ENCODE data around the gene UCHL5. TPM values are rescaled to one million over a fixed set of nuclear protein-coding genes. Genes with fewer than 3 reads are reported as not detected.
A peak's percentile ranks its signal among the peaks of the same experiment; 100 is the strongest.
"Not testable (repeated sequence)": the region's sequence is repeated elsewhere in the genome, so short reads cannot be mapped to it uniquely, and the experiment has no call there.

UCHL5 gene
- total RNA-seq, 4 donors from 2014 or later = 7.4 to 40.9 (median 23.1) TPM

GRCh38 chr1:193060115-193060403, 899 bp upstream of the UCHL5 start:
- TF ChIP-seq POLR2A (IDR thresholded peaks at IDR 0.05) = no peak
- TF ChIP-seq, protein P1, sequence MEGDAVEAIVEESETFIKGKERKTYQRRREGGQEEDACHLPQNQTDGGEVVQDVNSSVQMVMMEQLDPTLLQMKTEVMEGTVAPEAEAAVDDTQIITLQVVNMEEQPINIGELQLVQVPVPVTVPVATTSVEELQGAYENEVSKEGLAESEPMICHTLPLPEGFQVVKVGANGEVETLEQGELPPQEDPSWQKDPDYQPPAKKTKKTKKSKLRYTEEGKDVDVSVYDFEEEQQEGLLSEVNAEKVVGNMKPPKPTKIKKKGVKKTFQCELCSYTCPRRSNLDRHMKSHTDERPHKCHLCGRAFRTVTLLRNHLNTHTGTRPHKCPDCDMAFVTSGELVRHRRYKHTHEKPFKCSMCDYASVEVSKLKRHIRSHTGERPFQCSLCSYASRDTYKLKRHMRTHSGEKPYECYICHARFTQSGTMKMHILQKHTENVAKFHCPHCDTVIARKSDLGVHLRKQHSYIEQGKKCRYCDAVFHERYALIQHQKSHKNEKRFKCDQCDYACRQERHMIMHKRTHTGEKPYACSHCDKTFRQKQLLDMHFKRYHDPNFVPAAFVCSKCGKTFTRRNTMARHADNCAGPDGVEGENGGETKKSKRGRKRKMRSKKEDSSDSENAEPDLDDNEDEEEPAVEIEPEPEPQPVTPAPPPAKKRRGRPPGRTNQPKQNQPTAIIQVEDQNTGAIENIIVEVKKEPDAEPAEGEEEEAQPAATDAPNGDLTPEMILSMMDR (IDR thresholded peaks at IDR 0.05) = no peak
- H3K9me3 ChIP-seq = no peaks in the 10 kb centered on the region
- DNase-seq = no peak
- H3K27me3 ChIP-seq = no peaks in the 10 kb centered on the region
- H3K4me1 ChIP-seq = peaks cover 0 to 4% of the 10 kb centered on the region in 2 donors
- no peaks in the 10 kb centered on the region for H3K36me3 ChIP-seq
- intact Hi-C loops (cut with DNase I; ENCODE audit: low total_unique reads) = no loop called here
- H3K27ac ChIP-seq = peak overlapping the region; percentile 93 to 95
- H3K4me3 ChIP-seq = peak overlapping the region; percentile 63 to 80

DNA sequence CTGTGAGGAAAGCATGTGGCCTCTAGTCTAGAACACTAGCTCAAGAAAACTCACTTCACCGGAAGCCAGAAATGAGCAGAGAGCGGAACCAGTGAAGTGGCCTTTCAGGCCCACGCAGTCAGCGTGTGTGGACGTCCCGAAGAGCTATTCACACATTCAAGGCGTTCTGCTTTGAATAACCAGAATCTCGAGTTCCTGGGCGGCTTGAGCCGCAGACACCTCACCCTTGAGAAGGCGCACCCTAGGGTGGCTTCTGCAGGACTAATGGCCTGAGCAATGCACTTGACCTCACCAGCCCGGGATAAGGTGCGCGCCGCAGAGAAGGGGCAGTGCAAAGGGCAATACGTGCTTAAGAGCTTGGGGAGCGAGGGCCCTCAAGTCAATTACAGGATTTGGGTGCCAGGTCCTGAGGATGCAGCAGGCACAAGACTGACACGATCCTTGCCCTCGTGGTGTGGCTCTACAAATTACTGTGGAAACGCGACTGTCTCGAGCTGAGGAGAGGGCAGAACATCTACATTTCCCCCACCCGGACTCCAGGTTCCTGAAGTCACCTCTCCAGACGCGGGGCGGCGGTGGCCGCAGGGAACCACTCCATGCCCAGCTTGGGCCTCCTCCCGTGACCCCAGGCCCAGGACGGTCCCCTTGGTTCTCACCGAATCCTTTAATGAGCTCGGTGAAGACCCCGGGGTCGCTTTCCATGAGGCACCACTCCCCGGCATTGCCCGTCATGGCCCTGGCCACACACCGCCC, 455 bp downstream of the UCHL5 start:
- DNase-seq = peak; percentile 23 to 25
- H3K36me3 ChIP-seq = no peaks in the 10 kb centered on the region
- intact Hi-C loops (cut with DNase I; ENCODE audit: low total_unique reads) = loop anchor here (10.0 kb wide), 1 partner anchor 46 kb away; the partner anchor contains the start of gene GLRX2
- no peaks in the 10 kb centered on the region for H3K27me3 ChIP-seq
- H3K9me3 ChIP-seq = no peaks in the 10 kb centered on the region
- H3K4me3 ChIP-seq = peak overlapping the region; percentile 63 to 80
- TF ChIP-seq, protein P1 (IDR thresholded peaks at IDR 0.05) = no peak
- no peak for TF ChIP-seq POLR2A (IDR thresholded peaks at IDR 0.05)
- H3K4me1 ChIP-seq = peaks cover 0 to 4% of the 10 kb centered on the region in 2 donors
- H3K27ac ChIP-seq = peak overlapping the region; percentile 93 to 95

- no peaks in the 10 kb centered on the region for H3K36me3 ChIP-seq
- intact Hi-C loops (cut with DNase I; ENCODE audit: low total_unique reads) = loop anchor here (10.0 kb wide), 1 partner anchor 51 kb away; the partner anchor contains the start of gene GLRX2
- H3K9me3 ChIP-seq = no peaks in the 10 kb centered on the region
- no peaks in the 10 kb centered on the region for H3K4me1 ChIP-seq
- no peak overlapping the region for H3K4me3 ChIP-seq
- TF ChIP-seq, protein P1 (IDR thresholded peaks at IDR 0.05) = no peak
- no peak for TF ChIP-seq POLR2A (IDR thresholded peaks at IDR 0.05)
- H3K27ac ChIP-seq = no peak overlapping the region
- no peak for DNase-seq
- H3K27me3 ChIP-seq = no peaks in the 10 kb centered on the region
These were observed 4.9 kb downstream of the UCHL5 start for GRCh38 chr1:193054169-193054675.

DNA sequence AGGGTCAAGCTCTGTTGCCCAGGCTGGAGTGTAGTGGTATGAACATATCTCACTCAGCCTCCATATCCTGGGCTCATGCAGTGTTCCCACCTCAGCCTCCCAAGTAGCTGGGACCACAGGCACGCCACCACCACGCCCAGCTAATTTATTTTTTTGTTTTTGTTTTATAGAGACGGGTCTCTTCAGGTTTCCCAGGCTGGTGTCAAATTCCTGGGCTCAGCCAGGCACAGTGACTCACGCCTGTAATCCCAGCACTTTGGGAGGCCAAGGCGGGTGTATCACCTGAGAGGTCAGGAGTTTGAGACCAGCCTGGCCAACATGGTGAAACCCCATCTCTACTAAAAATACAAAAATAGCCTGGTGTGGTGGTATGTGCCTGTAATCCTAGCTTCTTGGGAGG, 10.2 kb downstream of the UCHL5 start:
- H3K4me1 ChIP-seq; H3K36me3 ChIP-seq; H3K4me3 ChIP-seq; H3K27me3 ChIP-seq; H3K9me3 ChIP-seq; intact Hi-C loops (cut with DNase I; ENCODE audit: low total_unique reads); H3K27ac ChIP-seq; DNase-seq: not testable (repeated sequence)

DNA sequence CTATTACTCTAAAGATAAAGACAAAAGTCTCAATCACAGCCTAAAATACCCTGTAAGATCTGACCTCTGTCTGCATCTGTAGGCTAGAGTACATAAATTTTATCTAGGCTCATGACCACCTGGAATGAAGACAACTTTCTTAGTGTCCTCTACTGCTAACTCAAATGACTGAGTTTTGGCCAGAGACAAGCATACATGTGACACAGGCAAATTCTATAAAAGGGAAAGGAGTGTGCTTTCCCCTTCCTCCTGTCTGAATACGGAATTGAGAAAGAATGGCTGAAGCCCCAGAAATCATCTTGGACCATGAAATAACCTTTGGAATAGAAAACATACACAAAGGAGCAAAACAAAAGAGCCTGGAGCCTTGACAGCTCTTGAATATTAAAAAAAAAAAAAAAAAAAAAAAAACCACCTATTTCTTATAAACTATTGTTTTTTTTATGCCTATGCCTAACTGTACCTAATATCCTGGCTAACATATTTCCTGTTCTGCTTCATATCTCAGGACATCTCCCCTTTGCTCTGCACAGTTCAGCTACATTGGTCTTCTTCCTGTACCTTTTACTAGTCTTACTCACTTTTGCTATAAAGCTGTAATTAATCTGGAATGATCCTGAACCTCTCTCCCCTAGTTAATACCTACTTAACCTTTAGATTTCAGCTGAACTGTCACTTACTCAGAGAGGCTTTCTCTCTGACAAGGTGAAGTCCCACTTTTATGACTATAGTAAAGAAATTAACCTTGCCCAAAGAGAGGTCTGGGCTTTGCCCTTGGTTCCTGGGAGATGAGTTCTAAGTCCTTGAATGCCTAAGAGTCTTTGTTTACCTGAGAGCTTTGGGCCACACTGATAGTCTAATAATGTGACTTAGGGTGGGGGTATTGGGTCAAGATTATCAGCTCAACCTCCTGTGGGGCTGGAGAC, 16.1 kb downstream of the UCHL5 start:
- no peak overlapping the region for H3K27ac ChIP-seq
- H3K27me3 ChIP-seq = no peaks in the 10 kb centered on the region
- H3K36me3 ChIP-seq = no peaks in the 10 kb centered on the region
- no peaks in the 10 kb centered on the region for H3K9me3 ChIP-seq
- TF ChIP-seq, protein P1 (IDR thresholded peaks at IDR 0.05) = no peak
- TF ChIP-seq POLR2A (IDR thresholded peaks at IDR 0.05) = no peak
- intact Hi-C loops (cut with DNase I; ENCODE audit: low total_unique reads) = no loop called here
- no peak for DNase-seq
- H3K4me1 ChIP-seq = no peaks in the 10 kb centered on the region
- no peak overlapping the region for H3K4me3 ChIP-seq
